Effector memory CD8-positive, alpha-beta T cell (primary cell): ENCODE measurements around the gene IRF5.

Experiments used
- ATAC-seq: fragments of 150-1000 bp; cut with Tn5 transposase; replicated peaks from 2 replicates; pipeline ENCODE4 v1.10.0; 2021; ENCODE audit warnings: mild to moderate bottlenecking, moderate library complexity
- DNase-seq, 3 experiments: peaks; one replicate each; pipeline ENCODE4 v3.0.0; 2021
- H3K27ac Mint-ChIP-seq, 2 donors: one replicate each; pipeline ENCODE4 v1.8.0; 2022; ENCODE audit warnings: mild to moderate bottlenecking in 2 of 2, mixed read lengths in 2 of 2, moderate library complexity in 2 of 2
- H3K27me3 Mint-ChIP-seq, 2 donors: one replicate each; pipeline ENCODE4 v1.8.0; 2022; ENCODE audit warnings: mixed read lengths in 2 of 2
- H3K36me3 Mint-ChIP-seq: one replicate; pipeline ENCODE4 v1.8.0; 2022; ENCODE audit warnings: mild to moderate bottlenecking, moderate library complexity, mixed read lengths; ENCODE audit not compliant: insufficient read depth
- H3K4me1 Mint-ChIP-seq, 2 donors: one replicate each; pipeline ENCODE4 v1.8.0; 2022; ENCODE audit warnings: low read depth in 2 of 2, mixed read lengths in 2 of 2
- H3K4me3 Mint-ChIP-seq, 2 donors: one replicate each; pipeline ENCODE4 v1.8.0; 2022; ENCODE audit warnings: mild to moderate bottlenecking in 2 of 2, mixed read lengths in 2 of 2, moderate library complexity in 2 of 2
- H3K9me3 Mint-ChIP-seq, 2 donors: one replicate each; pipeline ENCODE4 v1.8.0; 2022; ENCODE audit warnings: mixed read lengths in 2 of 2

IRF5 gene

GRCh38 chr7:128919881-128920799, 17.6 kb upstream of the IRF5 start:
- Mint-ChIP-seq H3K27ac (no peak overlapping the region), H3K9me3 (no peaks in the 10 kb centered on the region), H3K36me3 (no peaks in the 10 kb centered on the region), H3K4me1 (peaks cover 0 to 7% of the 10 kb centered on the region in 2 donors), H3K4me3 (no peak overlapping the region), H3K27me3 (peaks cover 55 to 73% of the 10 kb centered on the region in 2 donors)
- ATAC-seq (no peak), DNase-seq (no peak)

- no peak overlapping the region for H3K27ac Mint-ChIP-seq
- H3K9me3 Mint-ChIP-seq: no peaks in the 10 kb centered on the region
- no peak for DNase-seq
- H3K4me1 Mint-ChIP-seq: peaks cover 0 to 3% of the 10 kb centered on the region in 2 donors
- ATAC-seq: no peak
- peaks cover 49 to 64% of the 10 kb centered on the region in 2 donors for H3K27me3 Mint-ChIP-seq
- no peaks in the 10 kb centered on the region for H3K36me3 Mint-ChIP-seq
- no peak overlapping the region for H3K4me3 Mint-ChIP-seq
Observed at GRCh38 chr7:128920913-128921582, 16.7 kb upstream of the IRF5 start.

DNA sequence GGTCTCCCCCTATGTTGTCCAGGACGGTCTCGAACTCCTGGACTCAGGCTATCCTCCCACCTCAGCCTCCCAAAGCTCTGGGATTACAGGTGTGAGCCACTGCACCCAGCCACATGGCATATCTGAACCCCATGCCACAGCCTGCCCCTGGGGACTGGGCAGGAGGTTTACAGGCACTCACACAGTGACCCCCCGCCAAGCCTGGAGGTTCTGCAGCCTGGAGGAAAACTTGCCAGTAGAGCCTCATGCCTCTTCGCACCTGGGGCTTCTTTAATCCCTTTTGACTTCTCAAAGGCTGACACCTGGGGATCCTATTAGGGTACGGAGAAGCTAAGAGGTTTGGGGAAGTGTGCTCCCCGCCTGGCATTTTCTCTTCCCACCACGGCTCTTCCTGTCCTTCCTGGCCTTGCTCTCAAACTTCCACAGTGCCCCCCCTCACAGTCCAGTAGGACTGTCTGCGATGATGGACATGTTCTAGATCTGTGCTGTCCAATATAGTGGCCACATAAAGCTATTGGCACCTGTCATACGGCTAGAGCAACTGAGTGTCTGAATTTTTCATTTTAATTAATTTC, 15.8 kb upstream of the IRF5 start:
- Mint-ChIP-seq H3K9me3 (no peaks in the 10 kb centered on the region), H3K27ac (no peak overlapping the region), H3K36me3 (no peaks in the 10 kb centered on the region), H3K4me1 (peaks cover 0 to 3% of the 10 kb centered on the region in 2 donors), H3K4me3 (no peak overlapping the region), H3K27me3 (peaks cover 44 to 56% of the 10 kb centered on the region in 2 donors)
- DNase-seq: no peak
- no peak for ATAC-seq

DNA sequence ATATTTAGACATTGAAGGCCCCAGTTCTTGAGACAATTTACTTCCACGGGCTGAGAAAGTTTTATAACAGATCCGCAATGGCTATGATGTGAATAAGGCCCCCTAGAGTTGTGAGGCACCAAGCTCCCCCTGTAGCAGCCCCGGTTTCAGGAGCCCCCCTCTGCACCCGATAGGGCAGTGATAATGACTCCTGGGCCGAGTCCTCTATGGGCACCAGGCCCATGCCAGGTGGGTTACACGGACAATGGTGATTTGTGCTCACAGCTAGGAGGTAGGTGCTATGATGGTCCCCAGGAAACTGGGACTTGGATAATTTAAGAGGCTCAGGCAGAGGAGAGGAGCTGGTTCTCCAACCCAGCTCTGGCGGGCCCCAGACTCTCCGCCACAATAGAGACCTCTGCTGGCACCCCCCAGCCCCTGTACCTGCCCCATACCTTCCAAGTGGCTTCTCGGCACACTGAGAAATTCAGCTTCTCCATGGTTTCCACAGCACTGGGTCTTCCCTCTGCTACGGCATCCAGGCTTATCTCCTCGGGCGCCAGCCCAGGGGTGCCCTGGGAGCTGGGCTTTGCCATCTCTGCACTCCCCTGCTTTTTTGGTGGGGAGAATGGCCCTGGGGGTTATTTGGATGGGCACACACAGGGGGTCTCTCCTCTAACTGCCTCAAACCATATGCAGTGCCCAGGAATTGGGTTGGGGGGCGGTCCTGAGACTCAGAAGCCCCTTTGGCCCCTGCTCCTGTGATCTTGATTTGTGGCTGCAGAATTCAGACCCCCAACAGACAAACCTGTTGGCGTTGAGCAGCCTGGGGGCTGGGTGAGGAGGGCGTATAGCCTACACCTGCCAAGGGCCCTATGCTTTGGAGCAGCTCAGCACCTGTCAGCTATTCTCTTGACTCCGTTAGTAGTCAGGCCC, 15.0 kb upstream of the IRF5 start:
- no peaks in the 10 kb centered on the region for H3K9me3 Mint-ChIP-seq
- no peak for DNase-seq
- ATAC-seq: no peak
- H3K27ac Mint-ChIP-seq: no peak overlapping the region
- no peak overlapping the region for H3K4me3 Mint-ChIP-seq
- H3K27me3 Mint-ChIP-seq: peaks cover 36 to 51% of the 10 kb centered on the region in 2 donors
- no peaks in the 10 kb centered on the region for H3K36me3 Mint-ChIP-seq
- H3K4me1 Mint-ChIP-seq: peaks cover 0 to 3% of the 10 kb centered on the region in 2 donors

GRCh38 chr7:128923411-128923800, 14.3 kb upstream of the IRF5 start:
- peaks cover 0 to 3% of the 10 kb centered on the region in 2 donors for H3K4me1 Mint-ChIP-seq
- DNase-seq: no peak
- no peak for ATAC-seq

DNA sequence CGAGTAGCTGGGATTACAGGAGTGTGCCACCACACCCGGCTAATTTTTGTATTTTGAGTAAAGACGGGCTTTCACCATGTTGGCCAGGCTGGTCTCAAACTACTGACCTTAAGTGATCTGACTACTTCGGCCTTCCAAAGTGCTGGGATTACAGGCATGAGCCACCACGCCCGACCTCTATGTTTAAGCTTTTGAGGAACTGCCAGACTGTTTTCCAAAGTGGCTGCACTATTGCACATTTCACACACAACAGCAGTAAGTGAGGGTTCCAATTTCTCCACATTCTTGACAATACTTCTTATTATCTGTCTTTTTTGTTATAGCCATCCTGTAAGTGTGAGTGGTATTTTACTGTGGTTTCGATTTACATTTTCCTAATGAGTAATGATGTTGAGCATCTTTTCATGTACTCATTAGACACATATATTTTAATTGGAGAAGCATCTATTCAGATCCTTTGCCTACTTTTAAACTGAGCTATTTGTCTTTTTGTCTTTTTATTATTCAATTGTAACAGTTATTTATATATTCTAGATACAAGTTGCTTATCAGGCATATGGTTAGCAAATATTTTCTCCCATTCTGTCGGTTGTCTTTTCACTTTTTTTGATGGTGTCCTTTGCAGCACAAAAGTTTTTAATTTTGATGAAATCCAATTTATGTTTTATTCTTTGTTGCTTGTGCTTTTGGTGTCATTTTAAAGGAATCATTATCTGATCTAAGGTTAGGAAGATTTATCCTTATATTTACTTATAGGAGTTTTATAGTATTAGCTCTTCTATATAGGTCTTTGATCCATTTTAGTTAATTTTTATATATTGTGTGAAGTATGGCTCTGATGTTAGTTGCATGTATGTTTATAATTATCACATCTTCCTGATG, 12.8 kb upstream of the IRF5 start:
- Mint-ChIP-seq H3K27me3 (peaks cover 18 to 45% of the 10 kb centered on the region in 2 donors), H3K27ac (no peak overlapping the region), H3K4me3 (no peak overlapping the region), H3K4me1 (peaks cover 0 to 3% of the 10 kb centered on the region in 2 donors), H3K36me3 (no peaks in the 10 kb centered on the region), H3K9me3 (no peaks in the 10 kb centered on the region)
- DNase-seq (no peak), ATAC-seq (no peak)

More at GRCh38 chr7:128923411-128923800, 14.3 kb upstream of the IRF5 start:
- H3K27ac Mint-ChIP-seq: no peak overlapping the region
- peaks cover 29 to 51% of the 10 kb centered on the region in 2 donors for H3K27me3 Mint-ChIP-seq
- H3K36me3 Mint-ChIP-seq: no peaks in the 10 kb centered on the region
- no peaks in the 10 kb centered on the region for H3K9me3 Mint-ChIP-seq
- no peak overlapping the region for H3K4me3 Mint-ChIP-seq

- Mint-ChIP-seq H3K27me3 (peaks cover 3 to 15% of the 10 kb centered on the region in 2 donors), H3K4me3 (no peak overlapping the region), H3K36me3 (no peaks in the 10 kb centered on the region), H3K9me3 (no peaks in the 10 kb centered on the region), H3K27ac (peak overlapping the region in 1 of 2 donors; percentile 17), H3K4me1 (peaks cover 2 to 9% of the 10 kb centered on the region in 2 donors)
- no peak for DNase-seq
- ATAC-seq: no peak
Observed at GRCh38 chr7:128928159-128928813, 9.4 kb upstream of the IRF5 start.

DNA sequence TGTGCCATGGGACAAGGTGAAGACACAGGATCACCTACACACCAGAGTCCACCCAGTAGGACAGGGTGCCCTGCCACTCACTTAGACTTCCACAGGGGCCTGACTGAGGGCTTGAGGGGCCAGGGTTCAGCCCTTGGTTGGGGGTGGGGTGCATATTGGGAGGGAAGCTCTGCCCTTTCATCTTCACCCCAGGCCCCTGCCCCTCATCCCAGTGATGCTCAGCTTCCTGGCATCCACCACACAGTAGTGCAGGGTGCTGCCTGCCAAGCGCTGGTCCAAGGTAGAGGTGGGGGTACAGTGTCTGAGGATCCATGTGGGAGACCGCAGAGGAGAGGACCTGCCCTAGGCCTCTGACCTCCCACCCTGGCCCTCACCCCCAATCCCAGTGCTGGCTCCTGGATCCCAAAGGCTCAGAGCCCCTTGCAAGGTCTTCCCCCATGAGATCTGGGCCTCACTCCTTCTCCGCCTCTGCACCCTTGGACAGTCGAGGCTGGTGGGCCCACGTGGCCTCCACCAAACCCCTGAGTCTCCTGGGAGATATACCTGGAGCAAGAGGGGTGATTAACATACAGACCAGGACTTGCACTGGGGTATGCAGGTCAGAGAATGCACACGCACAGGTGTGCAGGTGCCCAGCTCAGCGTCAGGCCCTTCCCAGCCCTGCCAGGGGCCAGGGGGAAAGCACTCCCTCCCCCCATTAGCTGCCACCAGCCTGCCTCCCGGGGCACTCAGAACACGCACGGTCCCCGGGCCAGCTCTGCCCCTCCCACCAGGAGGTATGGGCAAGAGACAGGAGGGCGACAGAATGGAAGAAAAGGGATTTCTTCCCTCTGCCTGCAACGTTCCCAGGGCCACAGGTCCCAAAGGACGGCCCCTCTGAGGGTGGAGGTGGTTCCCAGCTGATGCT, 8.6 kb upstream of the IRF5 start:
- Mint-ChIP-seq H3K4me3 (no peak overlapping the region), H3K36me3 (no peaks in the 10 kb centered on the region), H3K9me3 (no peaks in the 10 kb centered on the region), H3K27me3 (peaks cover 0 to 10% of the 10 kb centered on the region in 2 donors), H3K4me1 (peaks cover 6 to 13% of the 10 kb centered on the region in 2 donors), H3K27ac (no peak overlapping the region)
- ATAC-seq (no peak), DNase-seq (no peak)

DNA sequence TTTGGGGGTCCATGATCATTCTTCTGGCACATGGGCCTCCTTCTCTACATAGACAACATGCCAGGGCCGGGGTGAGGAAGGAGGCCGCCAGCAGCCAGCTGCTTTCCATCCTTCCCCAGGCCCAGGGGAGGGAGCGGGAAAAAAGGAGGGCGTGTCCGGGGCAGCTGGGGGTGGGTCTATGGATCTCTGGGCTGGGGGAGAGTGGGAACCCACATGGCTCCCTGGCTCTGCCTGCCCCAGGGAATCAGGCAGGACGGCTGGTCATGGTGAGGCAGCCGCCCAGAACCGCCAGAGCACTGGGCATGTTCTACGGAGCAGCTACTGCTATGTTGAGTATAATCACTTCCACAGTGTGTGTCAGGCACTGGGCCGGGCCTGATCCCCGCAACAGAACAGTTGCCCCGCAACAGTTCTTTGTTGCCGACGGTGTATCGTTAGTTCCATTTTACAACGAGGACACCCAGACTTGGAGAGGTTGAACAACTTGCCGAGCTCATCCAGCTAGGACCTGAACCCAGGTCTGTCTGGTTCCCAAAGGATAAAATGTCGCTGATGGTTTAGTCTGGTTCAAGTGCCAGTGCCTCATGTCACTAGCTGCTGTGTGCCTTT, 6.4 kb upstream of the IRF5 start:
- H3K4me3 Mint-ChIP-seq: no peak overlapping the region
- ATAC-seq (no peak), DNase-seq (no peak)
- no peaks in the 10 kb centered on the region for H3K36me3 Mint-ChIP-seq
- H3K4me1 Mint-ChIP-seq: peaks cover 6 to 13% of the 10 kb centered on the region in 2 donors
- no peak overlapping the region for H3K27ac Mint-ChIP-seq
- H3K27me3 Mint-ChIP-seq: peaks cover 0 to 10% of the 10 kb centered on the region in 2 donors
- no peaks in the 10 kb centered on the region for H3K9me3 Mint-ChIP-seq

DNA sequence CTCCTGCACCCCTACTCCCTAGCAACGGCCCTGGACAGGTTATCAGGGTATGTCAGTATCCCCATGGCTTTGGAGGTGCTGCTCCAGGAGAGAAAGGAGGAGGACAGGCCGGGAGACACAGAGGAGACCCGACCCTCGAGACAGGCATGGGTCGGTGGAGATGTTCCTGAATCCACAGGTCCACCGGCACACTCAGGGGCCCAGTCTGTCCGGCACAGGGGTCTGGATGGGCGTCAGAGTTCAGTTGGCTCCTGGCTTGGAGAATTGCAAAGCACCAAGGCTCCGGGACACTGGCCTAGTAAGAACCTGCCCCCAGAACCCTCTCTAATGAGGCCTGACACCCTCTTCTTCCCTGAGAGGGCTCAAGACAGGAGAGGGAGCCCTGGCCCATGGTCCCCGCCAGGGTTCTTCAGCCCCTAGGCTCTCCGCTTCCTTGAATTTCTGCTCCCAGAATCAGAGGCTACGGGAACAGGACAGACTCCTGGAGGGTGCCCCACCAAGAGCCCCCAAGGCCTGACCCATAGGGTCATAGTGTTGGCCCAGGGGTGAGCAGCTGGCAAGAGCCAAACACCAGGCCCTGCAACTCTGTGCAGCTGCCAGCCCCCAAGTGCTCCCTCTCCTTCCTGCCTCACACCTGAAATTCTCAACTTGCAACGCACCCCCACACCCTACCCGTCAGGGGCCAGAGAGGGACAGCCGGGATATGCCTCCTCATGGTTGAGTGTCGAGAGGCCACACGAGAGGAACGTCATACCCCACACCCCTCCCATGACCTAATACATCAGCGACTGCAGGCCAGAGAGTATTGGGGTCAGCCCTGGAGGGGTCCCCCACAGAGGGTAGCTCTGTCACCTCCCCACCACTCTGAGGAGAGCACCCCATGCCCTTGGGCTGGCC, 5.5 kb upstream of the IRF5 start:
- peaks cover 4% of the 10 kb centered on the region for H3K36me3 Mint-ChIP-seq
- peaks cover 6 to 18% of the 10 kb centered on the region in 2 donors for H3K27me3 Mint-ChIP-seq
- H3K4me3 Mint-ChIP-seq: peak overlapping the region in 1 of 2 donors; percentile 71
- no peak overlapping the region for H3K27ac Mint-ChIP-seq
- H3K9me3 Mint-ChIP-seq: no peaks in the 10 kb centered on the region
- DNase-seq (no peak), ATAC-seq (no peak)
- peaks cover 10 to 18% of the 10 kb centered on the region in 2 donors for H3K4me1 Mint-ChIP-seq
